GM23338 (cell line): ENCODE measurements around the gene ADAMTSL4. TPM values are rescaled to one million over a fixed set of nuclear protein-coding genes. Genes with fewer than 3 reads are reported as not detected.

ENCODE experiments used
- EZH2 ChIP-seq: fragments of 200-600 bp; sonication (generic); IDR thresholded peaks from one replicate; pipeline ENCODE4 v1.8.0; 2017; ENCODE audit warnings: antibody characterized with exemption, mild to moderate bottlenecking, low read depth; ENCODE audit not compliant: unreplicated experiment
- JUNB ChIP-seq: IDR thresholded peaks from one replicate; pipeline ENCODE4 v1.6.1; 2016; ENCODE audit warnings: antibody characterized with exemption; ENCODE audit not compliant: unreplicated experiment
- NANOG ChIP-seq: IDR thresholded peaks from 2 replicates; pipeline ENCODE4 v1.6.1; 2016; ENCODE audit warnings: antibody characterized with exemption, borderline replicate concordance
- POLR2AphosphoS5 ChIP-seq: IDR thresholded peaks from 2 replicates; pipeline ENCODE4 v1.6.1; 2016; ENCODE audit warnings: antibody characterized with exemption, low read depth
- STAT1 ChIP-seq: IDR thresholded peaks from one replicate; pipeline ENCODE4 v1.6.1; 2016; ENCODE audit warnings: antibody characterized with exemption; ENCODE audit not compliant: unreplicated experiment
- ZNF114 ChIP-seq: fragments of 250-450 bp; sonication (Bioruptor Pico); IDR thresholded peaks from 2 replicates; pipeline ENCODE4 v1.5.0; 2020; ENCODE audit warnings: mild to moderate bottlenecking, moderate library complexity
- ZNF331 ChIP-seq: fragments of 250-450 bp; sonication (Bioruptor Pico); IDR thresholded peaks from 2 replicates; pipeline ENCODE4 v1.5.0; 2020; ENCODE audit warnings: low read depth, mild to moderate bottlenecking, moderate library complexity
- polyA plus RNA-seq: library from polyadenylated mRNA; unstranded; fragments of >200 nt; fragmentation: Nextera tagmentation; extraction: Ambion mirVana; gene quantifications from 2 replicates; pipeline ENCODE4 v1.2.1, GENCODE V29; 2016
- total RNA-seq: library from RNA; depleted of rRNA; stranded (reverse); fragments of >200 nt; shearing (Covaris generic); gene quantifications from 2 replicates; pipeline ENCODE4 v1.2.3, GENCODE V29; 2014
- TF ChIP-seq, protein P1 (sequence below): fragments of 250-450 bp; sonication (Bioruptor Pico); IDR thresholded peaks from 2 replicates; pipeline ENCODE4 v1.5.0; 2020; ENCODE audit warnings: mild to moderate bottlenecking, moderate library complexity
- TF ChIP-seq, protein P2 (sequence below): IDR thresholded peaks from 2 replicates; pipeline ENCODE4 v1.6.1; 2016; ENCODE audit warnings: antibody characterized with exemption
- TF ChIP-seq, protein P3 (sequence below), 2 experiments: fragments of 200-600 bp in 1 of 2; sonication (generic) in 1 of 2; conservative IDR thresholded peaks; 2 replicates each; pipeline versions ENCODE4 v1.5.1 to v1.6.1; 2016 to 2017; ENCODE audit warnings: antibody characterized with exemption in 2 of 2, low read depth in 2 of 2, mild to moderate bottlenecking in 2 of 2, moderate library complexity in 1 of 2

ADAMTSL4 gene
- total and polyA plus RNA-seq, 2 experiments from 2014 or later, result 5.3 to 5.8 TPM

DNA sequence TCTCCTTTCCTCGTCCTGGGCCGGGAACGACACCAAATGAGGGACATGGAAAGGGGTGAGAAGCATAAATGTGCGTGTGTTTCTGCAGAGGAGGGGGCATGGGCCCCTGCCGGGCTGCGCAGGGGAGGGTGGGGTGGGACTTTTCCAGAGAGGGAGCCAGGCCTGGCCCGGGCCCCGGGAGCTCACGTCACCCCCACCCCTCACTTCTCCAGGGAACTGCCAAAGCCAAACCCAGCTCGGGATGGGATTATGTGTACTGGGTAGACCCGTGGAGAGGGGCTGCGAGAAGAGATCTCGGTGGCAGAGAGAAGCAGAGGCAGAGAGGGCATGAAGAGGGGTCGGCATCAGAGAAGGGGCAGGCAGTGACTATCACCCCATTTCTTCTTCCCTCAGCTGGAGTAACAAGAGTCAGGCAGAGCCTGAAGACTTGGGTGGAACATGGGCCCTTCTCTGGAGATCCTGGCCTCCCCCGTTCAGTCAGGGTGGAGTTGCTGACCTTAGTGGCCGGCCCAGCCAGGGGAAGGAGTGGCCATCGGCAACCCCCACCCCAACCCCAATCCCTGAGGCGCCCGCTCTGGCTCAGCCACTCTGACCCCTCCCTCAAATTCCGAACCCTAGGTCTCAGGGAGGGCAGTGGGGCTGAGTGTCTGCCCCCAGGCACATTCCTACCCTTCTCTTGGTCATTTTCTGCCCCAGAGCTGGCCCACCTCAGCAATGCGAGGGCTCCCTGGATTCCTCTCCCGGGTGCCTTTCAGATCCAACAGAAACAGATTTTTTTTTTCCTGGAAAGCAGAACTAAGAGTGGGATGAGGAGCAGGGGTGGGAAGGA lies 1.2 kb downstream of the ADAMTSL4 start (continued):
- TF ChIP-seq, protein P1, sequence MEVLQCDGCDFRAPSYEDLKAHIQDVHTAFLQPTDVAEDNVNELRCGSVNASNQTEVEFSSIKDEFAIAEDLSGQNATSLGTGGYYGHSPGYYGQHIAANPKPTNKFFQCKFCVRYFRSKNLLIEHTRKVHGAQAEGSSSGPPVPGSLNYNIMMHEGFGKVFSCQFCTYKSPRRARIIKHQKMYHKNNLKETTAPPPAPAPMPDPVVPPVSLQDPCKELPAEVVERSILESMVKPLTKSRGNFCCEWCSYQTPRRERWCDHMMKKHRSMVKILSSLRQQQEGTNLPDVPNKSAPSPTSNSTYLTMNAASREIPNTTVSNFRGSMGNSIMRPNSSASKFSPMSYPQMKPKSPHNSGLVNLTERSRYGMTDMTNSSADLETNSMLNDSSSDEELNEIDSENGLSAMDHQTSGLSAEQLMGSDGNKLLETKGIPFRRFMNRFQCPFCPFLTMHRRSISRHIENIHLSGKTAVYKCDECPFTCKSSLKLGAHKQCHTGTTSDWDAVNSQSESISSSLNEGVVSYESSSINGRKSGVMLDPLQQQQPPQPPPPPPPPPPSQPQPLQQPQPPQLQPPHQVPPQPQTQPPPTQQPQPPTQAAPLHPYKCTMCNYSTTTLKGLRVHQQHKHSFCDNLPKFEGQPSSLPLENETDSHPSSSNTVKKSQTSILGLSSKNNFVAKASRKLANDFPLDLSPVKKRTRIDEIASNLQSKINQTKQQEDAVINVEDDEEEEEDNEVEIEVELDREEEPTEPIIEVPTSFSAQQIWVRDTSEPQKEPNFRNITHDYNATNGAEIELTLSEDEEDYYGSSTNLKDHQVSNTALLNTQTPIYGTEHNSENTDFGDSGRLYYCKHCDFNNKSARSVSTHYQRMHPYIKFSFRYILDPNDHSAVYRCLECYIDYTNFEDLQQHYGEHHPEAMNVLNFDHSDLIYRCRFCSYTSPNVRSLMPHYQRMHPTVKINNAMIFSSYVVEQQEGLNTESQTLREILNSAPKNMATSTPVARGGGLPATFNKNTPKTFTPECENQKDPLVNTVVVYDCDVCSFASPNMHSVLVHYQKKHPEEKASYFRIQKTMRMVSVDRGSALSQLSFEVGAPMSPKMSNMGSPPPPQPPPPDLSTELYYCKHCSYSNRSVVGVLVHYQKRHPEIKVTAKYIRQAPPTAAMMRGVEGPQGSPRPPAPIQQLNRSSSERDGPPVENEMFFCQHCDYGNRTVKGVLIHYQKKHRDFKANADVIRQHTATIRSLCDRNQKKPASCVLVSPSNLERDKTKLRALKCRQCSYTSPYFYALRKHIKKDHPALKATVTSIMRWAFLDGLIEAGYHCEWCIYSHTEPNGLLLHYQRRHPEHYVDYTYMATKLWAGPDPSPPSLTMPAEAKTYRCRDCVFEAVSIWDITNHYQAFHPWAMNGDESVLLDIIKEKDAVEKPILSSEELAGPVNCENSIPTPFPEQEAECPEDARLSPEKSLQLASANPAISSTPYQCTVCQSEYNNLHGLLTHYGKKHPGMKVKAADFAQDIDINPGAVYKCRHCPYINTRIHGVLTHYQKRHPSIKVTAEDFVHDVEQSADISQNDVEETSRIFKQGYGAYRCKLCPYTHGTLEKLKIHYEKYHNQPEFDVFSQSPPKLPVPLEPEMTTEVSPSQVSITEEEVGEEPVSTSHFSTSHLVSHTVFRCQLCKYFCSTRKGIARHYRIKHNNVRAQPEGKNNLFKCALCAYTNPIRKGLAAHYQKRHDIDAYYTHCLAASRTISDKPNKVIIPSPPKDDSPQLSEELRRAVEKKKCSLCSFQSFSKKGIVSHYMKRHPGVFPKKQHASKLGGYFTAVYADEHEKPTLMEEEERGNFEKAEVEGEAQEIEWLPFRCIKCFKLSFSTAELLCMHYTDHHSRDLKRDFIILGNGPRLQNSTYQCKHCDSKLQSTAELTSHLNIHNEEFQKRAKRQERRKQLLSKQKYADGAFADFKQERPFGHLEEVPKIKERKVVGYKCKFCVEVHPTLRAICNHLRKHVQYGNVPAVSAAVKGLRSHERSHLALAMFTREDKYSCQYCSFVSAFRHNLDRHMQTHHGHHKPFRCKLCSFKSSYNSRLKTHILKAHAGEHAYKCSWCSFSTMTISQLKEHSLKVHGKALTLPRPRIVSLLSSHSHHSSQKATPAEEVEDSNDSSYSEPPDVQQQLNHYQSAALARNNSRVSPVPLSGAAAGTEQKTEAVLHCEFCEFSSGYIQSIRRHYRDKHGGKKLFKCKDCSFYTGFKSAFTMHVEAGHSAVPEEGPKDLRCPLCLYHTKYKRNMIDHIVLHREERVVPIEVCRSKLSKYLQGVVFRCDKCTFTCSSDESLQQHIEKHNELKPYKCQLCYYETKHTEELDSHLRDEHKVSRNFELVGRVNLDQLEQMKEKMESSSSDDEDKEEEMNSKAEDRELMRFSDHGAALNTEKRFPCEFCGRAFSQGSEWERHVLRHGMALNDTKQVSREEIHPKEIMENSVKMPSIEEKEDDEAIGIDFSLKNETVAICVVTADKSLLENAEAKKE (CRISPR knock-in tag), result no peak
- TF ChIP-seq ZNF331 (CRISPR knock-in tag), result no peak
- TF ChIP-seq EZH2, result no peak
- no peak for TF ChIP-seq NANOG
- no peak for TF ChIP-seq POLR2AphosphoS5
- TF ChIP-seq, protein P2, sequence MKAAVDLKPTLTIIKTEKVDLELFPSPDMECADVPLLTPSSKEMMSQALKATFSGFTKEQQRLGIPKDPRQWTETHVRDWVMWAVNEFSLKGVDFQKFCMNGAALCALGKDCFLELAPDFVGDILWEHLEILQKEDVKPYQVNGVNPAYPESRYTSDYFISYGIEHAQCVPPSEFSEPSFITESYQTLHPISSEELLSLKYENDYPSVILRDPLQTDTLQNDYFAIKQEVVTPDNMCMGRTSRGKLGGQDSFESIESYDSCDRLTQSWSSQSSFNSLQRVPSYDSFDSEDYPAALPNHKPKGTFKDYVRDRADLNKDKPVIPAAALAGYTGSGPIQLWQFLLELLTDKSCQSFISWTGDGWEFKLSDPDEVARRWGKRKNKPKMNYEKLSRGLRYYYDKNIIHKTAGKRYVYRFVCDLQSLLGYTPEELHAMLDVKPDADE, result no peak
- TF ChIP-seq JUNB, result no peak
- TF ChIP-seq ZNF114 (CRISPR knock-in tag), result no peak
- TF ChIP-seq, protein P3, sequence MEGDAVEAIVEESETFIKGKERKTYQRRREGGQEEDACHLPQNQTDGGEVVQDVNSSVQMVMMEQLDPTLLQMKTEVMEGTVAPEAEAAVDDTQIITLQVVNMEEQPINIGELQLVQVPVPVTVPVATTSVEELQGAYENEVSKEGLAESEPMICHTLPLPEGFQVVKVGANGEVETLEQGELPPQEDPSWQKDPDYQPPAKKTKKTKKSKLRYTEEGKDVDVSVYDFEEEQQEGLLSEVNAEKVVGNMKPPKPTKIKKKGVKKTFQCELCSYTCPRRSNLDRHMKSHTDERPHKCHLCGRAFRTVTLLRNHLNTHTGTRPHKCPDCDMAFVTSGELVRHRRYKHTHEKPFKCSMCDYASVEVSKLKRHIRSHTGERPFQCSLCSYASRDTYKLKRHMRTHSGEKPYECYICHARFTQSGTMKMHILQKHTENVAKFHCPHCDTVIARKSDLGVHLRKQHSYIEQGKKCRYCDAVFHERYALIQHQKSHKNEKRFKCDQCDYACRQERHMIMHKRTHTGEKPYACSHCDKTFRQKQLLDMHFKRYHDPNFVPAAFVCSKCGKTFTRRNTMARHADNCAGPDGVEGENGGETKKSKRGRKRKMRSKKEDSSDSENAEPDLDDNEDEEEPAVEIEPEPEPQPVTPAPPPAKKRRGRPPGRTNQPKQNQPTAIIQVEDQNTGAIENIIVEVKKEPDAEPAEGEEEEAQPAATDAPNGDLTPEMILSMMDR (conservative IDR thresholded peaks at IDR 0.05; ENCODE audit: low read depth in 2 of 2), result no peak
- TF ChIP-seq STAT1, result no peak
